Smooth muscle cell (in vitro differentiated cells): ENCODE results near the gene HTRA1. TPM values are rescaled to one million over a fixed set of nuclear protein-coding genes. Genes with fewer than 3 reads are reported as not detected.
A peak's percentile ranks its signal among the peaks of the same experiment; 100 is the strongest.

Experiments used
- DNase-seq: peaks from one replicate; lab custom pipeline; 2025; ENCODE audit not compliant: unreplicated experiment; lab: John Stamatoyannopoulos, UW
- H2AFZ ChIP-seq: fragments of 200-600 bp; sonication (generic); 2 replicates; pipeline ENCODE4 v1.6.0; 2016; ENCODE audit warnings: antibody characterized with exemption, low read depth, mild to moderate bottlenecking
- H3F3A ChIP-seq: fragments of 200-600 bp; sonication (generic); 2 replicates; pipeline ENCODE4 v1.6.0; 2017; ENCODE audit warnings: antibody characterized with exemption, low read depth
- H3K27ac ChIP-seq: fragments of 200-600 bp; sonication (generic); 2 replicates; pipeline ENCODE4 v1.5.1; 2016; ENCODE audit warnings: low read depth, mild to moderate bottlenecking
- H3K27me3 ChIP-seq: fragments of 200-600 bp; sonication (generic); 2 replicates; pipeline ENCODE4 v1.6.1; 2016; ENCODE audit warnings: low read depth, mild to moderate bottlenecking
- H3K36me3 ChIP-seq: fragments of 200-600 bp; sonication (generic); 2 replicates; pipeline ENCODE4 v1.5.1; 2016; ENCODE audit warnings: low read depth
- H3K4me1 ChIP-seq: fragments of 200-600 bp; sonication (generic); 2 replicates; pipeline ENCODE4 v1.5.1; 2016; ENCODE audit warnings: low read depth
- H3K4me2 ChIP-seq: fragments of 200-600 bp; sonication (generic); 2 replicates; pipeline ENCODE4 v1.6.0; 2016; ENCODE audit warnings: mild to moderate bottlenecking
- H3K4me3 ChIP-seq: fragments of 200-600 bp; sonication (generic); 2 replicates; pipeline ENCODE4 v1.5.1; 2016; ENCODE audit warnings: mild to moderate bottlenecking
- H3K79me2 ChIP-seq: fragments of 200-600 bp; sonication (generic); 2 replicates; pipeline ENCODE4 v1.6.0; 2016; ENCODE audit warnings: low read depth, mild to moderate bottlenecking
- H3K9ac ChIP-seq: fragments of 200-600 bp; sonication (generic); 2 replicates; pipeline ENCODE4 v1.6.0; 2016; ENCODE audit warnings: low read depth
- H3K9me3 ChIP-seq: fragments of 200-600 bp; sonication (generic); replicated peaks from 2 replicates; pipeline ENCODE4 v1.5.1; 2016; ENCODE audit warnings: low read depth
- H4K20me1 ChIP-seq: fragments of 200-600 bp; sonication (generic); 2 replicates; pipeline ENCODE4 v1.6.0; 2016; ENCODE audit warnings: low read depth
- WGBS: methylation state at CpG from one replicate; pipeline ENCODE4 v1.1.7; 2016; ENCODE audit warnings: low lambda C conversion rate; 5-methylcytosine and 5-hydroxymethylcytosine counted together
- polyA plus RNA-seq: library from polyadenylated mRNA; unstranded; fragments of >200 nt; fragmentation: Nextera tagmentation; extraction: Ambion mirVana; gene quantifications from 2 replicates; pipeline ENCODE4 v1.2.1, GENCODE V29; 2016
- total RNA-seq: library from RNA; depleted of rRNA; stranded (reverse); fragments of >200 nt; gene quantifications from 2 replicates; pipeline ENCODE4 v1.2.3, GENCODE V29; 2014
- TF ChIP-seq, protein P1 (sequence below): fragments of 200-600 bp; sonication (generic); IDR thresholded peaks from 2 replicates; pipeline ENCODE4 v1.5.1; 2017; ENCODE audit warnings: borderline replicate concordance, mild to moderate bottlenecking, antibody characterized with exemption; ENCODE audit not compliant: insufficient read depth, poor library complexity, severe bottlenecking

HTRA1 gene
- total RNA-seq (175 and 197 TPM in 2 replicates), polyA plus RNA-seq (170 and 257 TPM in 2 replicates)

DNA sequence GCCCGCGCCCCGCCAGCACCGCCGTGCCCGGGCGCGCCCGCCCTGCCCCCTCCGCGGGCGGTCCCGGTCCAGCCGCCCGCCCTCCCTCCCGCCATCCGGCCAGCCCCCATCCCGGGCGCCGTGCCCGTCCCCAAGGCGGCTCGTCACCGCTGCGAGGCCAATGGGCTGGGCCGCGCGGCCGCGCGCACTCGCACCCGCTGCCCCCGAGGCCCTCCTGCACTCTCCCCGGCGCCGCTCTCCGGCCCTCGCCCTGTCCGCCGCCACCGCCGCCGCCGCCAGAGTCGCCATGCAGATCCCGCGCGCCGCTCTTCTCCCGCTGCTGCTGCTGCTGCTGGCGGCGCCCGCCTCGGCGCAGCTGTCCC lies at the start of gene HTRA1:
TSS of gene HTRA1 (plus strand) at position 187 of the 362 bp plus-strand sequence. CDS start at position 287, 100 bp downstream.
- peaks cover 18% of the 10 kb centered on the region for H3K4me1 ChIP-seq
- no peak for DNase-seq
- peaks cover 14% of the 10 kb centered on the region for H4K20me1 ChIP-seq
- H3K27ac ChIP-seq = no peak within 1 kb of the TSS
- no peaks in the 10 kb centered on the region for H3K27me3 ChIP-seq
- no peaks in the 10 kb centered on the region for H3K9me3 ChIP-seq
- peaks cover 11% of the 10 kb centered on the region for H3F3A ChIP-seq
- no peaks in the 10 kb centered on the region for H3K36me3 ChIP-seq
- 2% methylated on average over 22 of the region's 56 CpGs for WGBS
- H3K9ac ChIP-seq = peak within 1 kb of the TSS; percentile 11
- peak within 1 kb of the TSS; percentile 65 for H3K4me3 ChIP-seq
- peaks cover 17% of the 10 kb centered on the region for H3K79me2 ChIP-seq
- peak within 1 kb of the TSS; percentile 94 for H2AFZ ChIP-seq
- peak within 1 kb of the TSS; percentile 89 for H3K4me2 ChIP-seq
- TF ChIP-seq, protein P1, sequence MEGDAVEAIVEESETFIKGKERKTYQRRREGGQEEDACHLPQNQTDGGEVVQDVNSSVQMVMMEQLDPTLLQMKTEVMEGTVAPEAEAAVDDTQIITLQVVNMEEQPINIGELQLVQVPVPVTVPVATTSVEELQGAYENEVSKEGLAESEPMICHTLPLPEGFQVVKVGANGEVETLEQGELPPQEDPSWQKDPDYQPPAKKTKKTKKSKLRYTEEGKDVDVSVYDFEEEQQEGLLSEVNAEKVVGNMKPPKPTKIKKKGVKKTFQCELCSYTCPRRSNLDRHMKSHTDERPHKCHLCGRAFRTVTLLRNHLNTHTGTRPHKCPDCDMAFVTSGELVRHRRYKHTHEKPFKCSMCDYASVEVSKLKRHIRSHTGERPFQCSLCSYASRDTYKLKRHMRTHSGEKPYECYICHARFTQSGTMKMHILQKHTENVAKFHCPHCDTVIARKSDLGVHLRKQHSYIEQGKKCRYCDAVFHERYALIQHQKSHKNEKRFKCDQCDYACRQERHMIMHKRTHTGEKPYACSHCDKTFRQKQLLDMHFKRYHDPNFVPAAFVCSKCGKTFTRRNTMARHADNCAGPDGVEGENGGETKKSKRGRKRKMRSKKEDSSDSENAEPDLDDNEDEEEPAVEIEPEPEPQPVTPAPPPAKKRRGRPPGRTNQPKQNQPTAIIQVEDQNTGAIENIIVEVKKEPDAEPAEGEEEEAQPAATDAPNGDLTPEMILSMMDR = no peak

DNA sequence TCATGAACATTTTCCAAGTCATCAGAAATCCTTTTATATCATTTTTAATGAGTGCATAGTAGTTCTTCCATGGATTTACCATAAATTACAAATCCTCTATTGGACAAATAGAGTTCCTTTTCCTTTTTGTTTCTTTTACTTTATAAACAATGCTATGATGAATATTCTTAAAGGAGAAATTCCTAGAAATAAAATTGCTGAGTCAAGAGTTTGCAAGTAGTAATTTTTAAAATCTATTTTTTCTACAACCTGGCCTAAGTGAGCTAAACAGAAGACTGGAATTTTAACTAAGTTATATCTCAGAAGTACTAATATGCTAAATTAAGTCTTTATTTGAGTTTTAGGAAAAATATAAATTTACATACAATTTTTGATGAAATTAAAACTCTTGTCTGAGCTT lies 48.0 kb upstream of the HTRA1 start:
- Histone ChIP-seq H3K4me2 (no peak overlapping the region), H3K9ac (no peak overlapping the region), H3K36me3 (peaks cover 5% of the 10 kb centered on the region), H3K4me3 (no peak overlapping the region), H3K27ac (no peak overlapping the region), H3K79me2 (no peaks in the 10 kb centered on the region), H3K27me3 (no peaks in the 10 kb centered on the region), H3F3A (no peaks in the 10 kb centered on the region), H4K20me1 (no peaks in the 10 kb centered on the region), H3K9me3 (no peaks in the 10 kb centered on the region), H3K4me1 (no peaks in the 10 kb centered on the region), H2AFZ (no peak overlapping the region)
- TF ChIP-seq, protein P1 = no peak
- no peak for DNase-seq

DNA sequence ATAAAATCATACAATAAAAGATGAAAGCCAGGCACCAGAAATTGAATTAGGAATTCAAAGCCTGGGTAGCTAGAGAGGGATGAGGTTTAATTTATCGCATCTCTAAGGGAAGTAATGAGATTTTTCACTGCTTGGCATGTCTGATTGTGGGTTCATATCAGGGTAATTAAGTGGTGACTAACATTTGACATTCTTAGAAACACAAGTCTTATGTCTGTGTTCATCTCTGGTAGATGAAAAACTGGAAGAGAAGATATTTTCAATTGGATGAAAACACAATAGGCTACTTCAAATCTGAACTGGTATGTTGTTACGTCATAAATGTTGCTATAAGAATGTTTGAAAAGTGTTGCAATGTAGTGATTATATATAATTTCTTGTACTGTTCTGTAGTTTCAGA lies 43.7 kb upstream of the HTRA1 start:
- TF ChIP-seq, protein P1 = no peak
- Histone ChIP-seq H3K9me3 (no peaks in the 10 kb centered on the region), H3K36me3 (peaks cover 5% of the 10 kb centered on the region), H3K27me3 (no peaks in the 10 kb centered on the region), H3F3A (no peaks in the 10 kb centered on the region), H4K20me1 (no peaks in the 10 kb centered on the region), H3K4me3 (no peak overlapping the region), H3K27ac (no peak overlapping the region), H3K9ac (no peak overlapping the region), H3K79me2 (no peaks in the 10 kb centered on the region), H3K4me1 (no peaks in the 10 kb centered on the region), H3K4me2 (no peak overlapping the region), H2AFZ (no peak overlapping the region)
- WGBS = 84% methylated on average over 2 of the region's 2 CpGs
- DNase-seq = no peak

DNA sequence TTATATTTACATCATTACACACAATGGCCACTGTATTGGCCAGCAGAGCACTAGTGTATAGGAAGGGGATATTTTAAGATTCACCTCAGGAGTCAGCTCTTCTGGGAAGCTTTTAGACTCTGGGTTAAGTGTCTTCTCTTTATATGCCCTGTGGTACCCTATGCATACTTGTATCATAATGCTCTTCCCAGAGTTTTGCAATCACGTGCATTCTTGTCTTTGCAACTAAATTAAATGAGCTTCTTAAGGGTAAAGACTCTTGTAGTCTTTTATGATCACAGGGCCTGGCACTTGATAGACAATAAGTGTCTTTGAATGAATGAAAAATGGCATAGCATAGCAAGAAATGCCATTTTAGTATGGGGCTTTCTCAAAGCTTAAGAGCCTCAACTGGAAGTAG lies 42.3 kb upstream of the HTRA1 start:
- 91% methylated on average over 1 of the region's 1 CpG for WGBS

More for the DNA sequence above, 42.3 kb upstream of the HTRA1 start:
- DNase-seq = no peak
- Histone ChIP-seq H3F3A (no peaks in the 10 kb centered on the region), H3K4me1 (no peaks in the 10 kb centered on the region), H3K9me3 (no peaks in the 10 kb centered on the region), H3K27ac (no peak overlapping the region), H3K4me2 (no peak overlapping the region), H2AFZ (no peak overlapping the region), H3K4me3 (no peak overlapping the region), H3K79me2 (no peaks in the 10 kb centered on the region), H3K27me3 (no peaks in the 10 kb centered on the region), H4K20me1 (no peaks in the 10 kb centered on the region), H3K36me3 (peaks cover 5% of the 10 kb centered on the region), H3K9ac (no peak overlapping the region)
- TF ChIP-seq, protein P1 = no peak
